Measurements from ENCODE around the gene ALDOB. TPM values are rescaled to one million over a fixed set of nuclear protein-coding genes. Genes with fewer than 3 reads are reported as not detected.
A peak's percentile ranks its signal among the peaks of the same experiment; 100 is the strongest.

The ALDOB gene
- total and polyA plus RNA-seq, 2 of the 13 experiments (the other 11 are each of a cell fraction or from before 2014, with no cell fraction given): 0.29 to 0.97 TPM

- TF ChIP-seq ZBTB10 (CRISPR knock-in tag; IDR thresholded peaks at IDR 0.05; ENCODE audit: borderline replicate concordance): peak; percentile 16; the same call in 1 of the 2 replicates
- TF ChIP-seq THRA (CRISPR knock-in tag; IDR thresholded peaks at IDR 0.05; ENCODE audit: borderline replicate concordance): peak; percentile 63; the same call in 1 of the 2 replicates
- no peak for TF ChIP-seq ZNF207 (IDR thresholded peaks at IDR 0.05; ENCODE audit: borderline replicate concordance)
- TF ChIP-seq ZNF691 (CRISPR knock-in tag; IDR thresholded peaks at IDR 0.05; ENCODE audit: borderline replicate concordance, low read depth): peak; percentile 23; the same call in 1 of the 2 replicates
- peak; percentile 88 for TF ChIP-seq POGZ (CRISPR knock-in tag; IDR thresholded peaks at IDR 0.05)
- no peak for TF ChIP-seq KLF15 (CRISPR knock-in tag; IDR thresholded peaks at IDR 0.05; ENCODE audit: borderline replicate concordance)
- TF ChIP-seq NRL (CRISPR knock-in tag; IDR thresholded peaks at IDR 0.05; ENCODE audit: borderline replicate concordance): no peak
- TF ChIP-seq NR2F6 (IDR thresholded peaks at IDR 0.05): peak; percentile 23; the same call in 1 of the 2 replicates
- no peak for TF ChIP-seq NR2F6 (CRISPR knock-in tag; IDR thresholded peaks at IDR 0.05)
- TF ChIP-seq NFYC (CRISPR knock-in tag; IDR thresholded peaks at IDR 0.05): peak; percentile 94
- TF ChIP-seq CAMTA2 (CRISPR knock-in tag; IDR thresholded peaks at IDR 0.05; ENCODE audit: borderline replicate concordance): no peak
- TF ChIP-seq ZNF644 (CRISPR knock-in tag; IDR thresholded peaks at IDR 0.05; ENCODE audit: low read depth): peak; percentile 76
- TF ChIP-seq ZUFSP (CRISPR knock-in tag; IDR thresholded peaks at IDR 0.05; ENCODE audit: borderline replicate concordance): no peak
- TF ChIP-seq ZNF792 (CRISPR knock-in tag; IDR thresholded peaks at IDR 0.05): peak; percentile 8; the same call in 1 of the 2 replicates
- no peak for TF ChIP-seq NR3C1 (CRISPR knock-in tag; IDR thresholded peaks at IDR 0.05)
- TF ChIP-seq ZNF121 (CRISPR knock-in tag; IDR thresholded peaks at IDR 0.05): no peak
- no peak for TF ChIP-seq AGO1 (IDR thresholded peaks at IDR 0.05; ENCODE audit: low read depth, low read length, poor library complexity, severe bottlenecking)
- TF ChIP-seq FOSL2 (CRISPR knock-in tag; IDR thresholded peaks at IDR 0.05): peak; percentile 67
- peak; percentile 60 for TF ChIP-seq SKI (IDR thresholded peaks at IDR 0.05; ENCODE audit: partially characterized antibody)
- no peak for TF ChIP-seq MAFK (conservative IDR thresholded peaks at IDR 0.05 in 1 of 2, IDR thresholded peaks at IDR 0.05 in 1 of 2; ENCODE audit: low read length in 2 of 2)
- no peak for TF ChIP-seq IKZF1 (IDR thresholded peaks at IDR 0.05)
These were observed 37.3 kb downstream of the ALDOB start, which contains the start of the genes MRPL50 and ZNF189 (continued) for GRCh38 chr9:101398068-101398929.
